BE2C (cell line): ENCODE data around the gene DMPK.
A peak's percentile ranks its signal among the peaks of the same experiment; 100 is the strongest.

Experiments
- DNase-seq: peaks from one replicate; pipeline ENCODE4 v3.0.0-alpha.2; 2020
- H3K27me3 ChIP-seq: fragments of 250-450 bp; sonication (Bioruptor Pico); 2 replicates; pipeline ENCODE4 v1.5.1; 2020; ENCODE audit warnings: mild to moderate bottlenecking
- H3K36me3 ChIP-seq: fragments of 250-450 bp; sonication (Bioruptor Pico); 2 replicates; pipeline ENCODE4 v1.5.1; 2020; ENCODE audit warnings: mild to moderate bottlenecking
- H3K4me1 ChIP-seq: fragments of 250-450 bp; sonication (Bioruptor Pico); 2 replicates; pipeline ENCODE4 v1.5.1; 2020
- H3K4me3 ChIP-seq: 2 replicates; pipeline ENCODE4 v1.5.1; 2011; ENCODE audit warnings: low read depth, low read length
- H3K9me3 ChIP-seq: fragments of 250-450 bp; sonication (Bioruptor Pico); 2 replicates; pipeline ENCODE4 v1.5.1; 2020
- TF ChIP-seq, protein P1 (sequence below): IDR thresholded peaks from 2 replicates; pipeline ENCODE4 v1.5.1; 2012; ENCODE audit warnings: mild to moderate bottlenecking, low read depth, low read length

The DMPK gene

DNA sequence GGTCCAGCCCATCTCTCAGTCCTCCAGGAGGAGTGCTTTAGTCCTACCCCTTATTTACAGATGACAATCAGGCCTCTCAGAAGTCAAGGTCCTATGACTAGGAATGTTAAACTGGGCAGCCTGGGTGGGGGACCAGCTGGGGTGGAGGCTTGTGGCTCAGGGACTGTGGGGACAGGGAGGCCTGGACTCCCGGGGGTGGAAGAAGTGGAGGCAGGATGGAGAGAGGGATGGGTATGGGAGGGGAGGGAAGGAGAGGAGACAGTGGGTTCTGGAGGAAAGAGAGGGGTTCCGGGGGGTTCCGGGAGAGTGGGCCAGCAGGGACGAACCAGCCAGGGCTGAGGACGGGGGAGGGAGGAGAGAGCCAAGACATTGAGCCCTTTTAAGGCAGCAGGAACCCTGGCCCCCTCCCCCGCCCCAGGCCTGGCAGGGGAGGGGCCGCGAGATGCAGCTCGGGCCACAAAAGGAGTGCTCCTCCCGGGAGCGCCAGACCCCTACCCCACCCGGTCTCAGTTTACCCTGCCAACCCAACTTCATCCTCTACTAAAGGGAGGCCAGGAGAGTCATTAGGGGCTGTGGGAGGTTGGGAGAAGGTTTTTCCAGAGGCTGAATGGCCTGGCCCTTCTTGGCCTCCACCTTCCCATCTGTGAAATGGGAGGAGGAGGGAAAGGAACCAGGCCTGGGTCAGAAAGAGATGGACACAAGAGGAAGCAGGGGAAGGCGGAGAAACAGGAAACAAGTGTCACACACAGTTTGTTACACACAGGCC lies 1.7 kb downstream of the DMPK start:
- TF ChIP-seq, protein P1, sequence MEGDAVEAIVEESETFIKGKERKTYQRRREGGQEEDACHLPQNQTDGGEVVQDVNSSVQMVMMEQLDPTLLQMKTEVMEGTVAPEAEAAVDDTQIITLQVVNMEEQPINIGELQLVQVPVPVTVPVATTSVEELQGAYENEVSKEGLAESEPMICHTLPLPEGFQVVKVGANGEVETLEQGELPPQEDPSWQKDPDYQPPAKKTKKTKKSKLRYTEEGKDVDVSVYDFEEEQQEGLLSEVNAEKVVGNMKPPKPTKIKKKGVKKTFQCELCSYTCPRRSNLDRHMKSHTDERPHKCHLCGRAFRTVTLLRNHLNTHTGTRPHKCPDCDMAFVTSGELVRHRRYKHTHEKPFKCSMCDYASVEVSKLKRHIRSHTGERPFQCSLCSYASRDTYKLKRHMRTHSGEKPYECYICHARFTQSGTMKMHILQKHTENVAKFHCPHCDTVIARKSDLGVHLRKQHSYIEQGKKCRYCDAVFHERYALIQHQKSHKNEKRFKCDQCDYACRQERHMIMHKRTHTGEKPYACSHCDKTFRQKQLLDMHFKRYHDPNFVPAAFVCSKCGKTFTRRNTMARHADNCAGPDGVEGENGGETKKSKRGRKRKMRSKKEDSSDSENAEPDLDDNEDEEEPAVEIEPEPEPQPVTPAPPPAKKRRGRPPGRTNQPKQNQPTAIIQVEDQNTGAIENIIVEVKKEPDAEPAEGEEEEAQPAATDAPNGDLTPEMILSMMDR: no peak
- H3K36me3 ChIP-seq: peaks cover 19% of the 10 kb centered on the region
- no peaks in the 10 kb centered on the region for H3K9me3 ChIP-seq
- H3K27me3 ChIP-seq: no peaks in the 10 kb centered on the region
- H3K4me3 ChIP-seq: no peak overlapping the region
- peaks cover 14% of the 10 kb centered on the region for H3K4me1 ChIP-seq
- no peak for DNase-seq

DNA sequence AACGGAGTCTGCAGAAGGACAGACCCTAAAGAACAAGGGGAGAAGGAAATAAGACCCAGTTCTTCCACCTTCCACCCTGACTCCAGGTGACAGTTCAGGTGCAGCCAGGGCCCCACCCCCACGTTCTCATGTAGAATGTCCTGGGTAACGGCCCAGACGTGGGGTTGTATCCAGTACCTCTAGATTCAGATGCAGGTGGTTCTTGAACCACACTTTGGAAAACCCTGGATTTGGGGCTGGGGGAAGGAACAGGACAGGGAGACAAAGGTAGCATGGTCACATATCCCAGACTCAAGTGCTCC lies 2.2 kb downstream of the DMPK start:
- Histone ChIP-seq H3K27me3 (no peaks in the 10 kb centered on the region), H3K4me1 (peaks cover 14% of the 10 kb centered on the region), H3K36me3 (peaks cover 18% of the 10 kb centered on the region), H3K4me3 (no peak overlapping the region), H3K9me3 (no peaks in the 10 kb centered on the region)
- no peak for DNase-seq
- TF ChIP-seq, protein P1: no peak

DNA sequence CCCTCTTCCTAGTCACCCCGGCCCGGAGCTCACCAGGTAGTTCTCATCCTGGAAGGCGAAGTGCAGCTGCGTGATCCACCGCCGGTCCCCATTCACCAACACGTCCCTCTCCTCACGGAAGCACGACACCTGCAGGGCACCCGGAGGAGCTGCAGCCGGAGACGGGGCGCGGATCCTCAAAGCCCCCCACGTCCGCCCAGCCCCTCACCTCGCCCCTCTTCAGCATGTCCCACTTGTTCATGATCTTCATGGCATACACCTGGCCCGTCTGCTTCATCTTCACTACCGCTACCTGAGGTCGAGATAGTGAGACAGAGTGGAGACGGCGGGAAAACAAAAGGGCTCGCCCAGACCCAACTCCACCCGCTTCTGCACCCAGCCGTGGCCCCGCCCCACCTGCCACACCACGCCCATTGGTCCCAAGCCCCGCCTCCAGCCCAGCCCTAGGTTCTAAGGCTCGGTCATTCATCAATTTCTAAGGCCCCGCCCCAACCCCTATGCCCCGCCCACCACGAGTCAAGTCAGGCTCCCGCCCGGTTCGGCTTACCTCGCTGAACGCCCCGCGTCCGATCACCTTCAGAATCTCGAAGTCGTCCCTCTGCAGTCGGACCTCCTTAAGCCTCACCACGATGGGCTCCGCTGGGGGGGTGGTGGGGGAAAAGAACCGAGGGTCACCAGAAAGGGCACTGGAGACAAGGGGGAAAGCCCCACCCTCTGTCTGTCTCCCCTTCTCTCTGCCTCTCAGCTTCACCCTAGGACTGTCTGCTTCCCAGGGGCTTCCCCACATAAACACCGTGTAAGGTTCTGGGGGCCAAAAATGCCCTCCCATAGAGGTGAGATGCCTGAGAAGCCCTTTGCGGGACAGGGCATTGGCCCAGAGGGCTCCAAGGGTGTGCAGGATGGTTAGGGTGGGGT lies 2.8 kb downstream of the DMPK start:
- TF ChIP-seq, protein P1: peak; percentile 73
- peak; percentile 96 for DNase-seq
- peak overlapping the region; percentile 40 for H3K4me3 ChIP-seq

DNA sequence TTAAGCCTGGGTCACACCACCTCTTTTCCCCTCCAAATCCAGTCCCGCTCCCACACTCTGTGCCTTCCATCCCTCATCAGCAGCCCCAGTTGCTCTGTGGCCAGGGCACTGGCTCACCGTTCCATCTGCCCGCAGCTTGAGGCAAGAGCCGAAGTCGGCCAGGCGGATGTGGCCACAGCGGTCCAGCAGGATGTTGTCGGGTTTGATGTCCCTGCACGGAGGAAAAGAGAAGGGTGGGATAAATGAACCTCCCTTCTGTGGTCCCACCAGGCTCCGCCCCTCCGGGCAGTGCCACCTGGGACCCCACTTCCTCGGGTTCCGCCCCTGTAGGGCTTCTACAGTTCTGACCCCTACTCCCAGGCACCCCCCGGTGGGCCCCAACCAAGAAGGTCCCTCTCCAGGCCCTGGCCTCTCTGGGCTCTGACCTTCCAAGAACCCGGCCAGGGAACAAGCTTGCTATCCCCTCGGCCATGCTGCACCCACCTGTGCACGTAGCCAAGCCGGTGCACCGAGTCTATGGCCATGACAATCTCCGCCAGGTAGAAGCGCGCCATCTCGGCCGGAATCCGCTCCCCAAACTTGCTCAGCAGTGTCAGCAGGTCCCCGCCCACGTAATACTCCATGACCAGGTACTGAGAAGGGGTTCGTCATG lies 4.2 kb downstream of the DMPK start:
- no peak for DNase-seq
- Histone ChIP-seq H3K27me3 (no peaks in the 10 kb centered on the region), H3K9me3 (no peaks in the 10 kb centered on the region), H3K4me3 (no peak overlapping the region), H3K36me3 (peaks cover 13% of the 10 kb centered on the region), H3K4me1 (peaks cover 14% of the 10 kb centered on the region)
- TF ChIP-seq, protein P1: no peak

More for the DNA sequence above, 2.8 kb downstream of the DMPK start:
- no peaks in the 10 kb centered on the region for H3K27me3 ChIP-seq
- H3K4me1 ChIP-seq: peaks cover 14% of the 10 kb centered on the region
- H3K36me3 ChIP-seq: peaks cover 13% of the 10 kb centered on the region
- H3K9me3 ChIP-seq: no peaks in the 10 kb centered on the region

DNA sequence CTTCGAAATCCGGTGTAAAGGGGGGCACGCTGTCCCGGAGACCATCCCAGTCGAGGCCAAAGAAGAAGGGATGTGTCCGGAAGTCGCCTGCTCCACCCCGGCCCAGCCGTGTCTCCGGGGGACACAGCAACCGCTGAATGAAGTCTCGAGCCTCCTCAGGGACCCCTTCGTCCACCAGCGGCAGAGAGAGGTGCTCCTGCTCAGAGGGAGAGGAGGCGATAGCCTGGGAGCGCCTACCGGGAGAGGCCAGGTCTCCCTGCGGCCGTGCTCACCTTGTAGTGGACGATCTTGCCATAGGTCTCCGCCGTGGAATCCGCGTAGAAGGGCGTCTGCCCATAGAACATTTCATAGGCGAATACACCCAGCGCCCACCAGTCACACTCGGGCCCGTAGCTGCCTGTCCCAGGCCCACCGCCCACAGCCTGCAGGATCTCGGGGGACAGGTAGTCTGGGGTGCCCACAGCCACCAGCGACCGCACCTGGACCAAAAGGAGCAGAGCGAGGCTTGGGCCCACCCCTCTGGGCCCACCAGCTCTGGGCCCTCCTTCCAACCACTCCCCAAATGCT lies 4.8 kb downstream of the DMPK start:
- peaks cover 13% of the 10 kb centered on the region for H3K36me3 ChIP-seq
- H3K9me3 ChIP-seq: no peaks in the 10 kb centered on the region
- TF ChIP-seq, protein P1: no peak
- DNase-seq: no peak
- peaks cover 15% of the 10 kb centered on the region for H3K4me1 ChIP-seq
- no peak overlapping the region for H3K4me3 ChIP-seq
- no peaks in the 10 kb centered on the region for H3K27me3 ChIP-seq
